SK-N-DZ (cell line): ENCODE measurements around the gene MGAT1.

Experiments
- DNase-seq: peaks from one replicate; pipeline ENCODE4 v3.0.0-alpha.2; 2015; ENCODE audit warnings: low spot score

MGAT1 gene

GRCh38 chr5:180824630-180825476, 22.2 kb upstream of the MGAT1 start:
- no peak for DNase-seq

GRCh38 chr5:180823940-180824629, 21.5 kb upstream of the MGAT1 start:
- DNase-seq: no peak

GRCh38 chr5:180823346-180823745, 20.7 kb upstream of the MGAT1 start:
- DNase-seq: no peak

GRCh38 chr5:180821538-180821937, 18.9 kb upstream of the MGAT1 start:
- no peak for DNase-seq

DNA sequence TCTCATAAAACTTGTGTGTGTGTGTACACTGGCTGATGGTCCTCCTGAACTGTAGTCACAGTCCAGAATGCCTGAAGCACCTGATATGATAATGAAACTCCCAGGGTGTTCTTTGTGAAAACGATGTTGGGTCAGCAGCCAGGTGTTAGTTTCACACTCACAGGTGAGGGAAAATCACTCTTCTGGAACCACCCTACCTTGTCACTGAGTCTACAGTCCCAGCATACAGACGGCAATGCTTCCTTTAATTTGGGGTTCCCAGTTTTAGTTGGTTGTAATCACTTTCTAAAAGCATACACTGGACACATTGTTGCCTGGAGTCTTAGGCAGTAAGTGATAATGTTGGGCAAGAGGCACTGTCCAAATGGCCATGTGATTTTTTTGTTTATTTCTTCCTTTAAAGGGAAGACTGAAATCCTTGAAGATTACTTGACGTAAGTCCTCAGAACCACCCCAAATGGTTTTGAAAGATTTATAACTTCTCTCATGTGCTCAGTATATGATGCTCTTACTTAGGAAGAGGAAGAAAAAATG, 18.2 kb upstream of the MGAT1 start:
- no peak for DNase-seq

- DNase-seq: no peak
These were observed 16.2 kb upstream of the MGAT1 start for GRCh38 chr5:180818677-180819341.

DNA sequence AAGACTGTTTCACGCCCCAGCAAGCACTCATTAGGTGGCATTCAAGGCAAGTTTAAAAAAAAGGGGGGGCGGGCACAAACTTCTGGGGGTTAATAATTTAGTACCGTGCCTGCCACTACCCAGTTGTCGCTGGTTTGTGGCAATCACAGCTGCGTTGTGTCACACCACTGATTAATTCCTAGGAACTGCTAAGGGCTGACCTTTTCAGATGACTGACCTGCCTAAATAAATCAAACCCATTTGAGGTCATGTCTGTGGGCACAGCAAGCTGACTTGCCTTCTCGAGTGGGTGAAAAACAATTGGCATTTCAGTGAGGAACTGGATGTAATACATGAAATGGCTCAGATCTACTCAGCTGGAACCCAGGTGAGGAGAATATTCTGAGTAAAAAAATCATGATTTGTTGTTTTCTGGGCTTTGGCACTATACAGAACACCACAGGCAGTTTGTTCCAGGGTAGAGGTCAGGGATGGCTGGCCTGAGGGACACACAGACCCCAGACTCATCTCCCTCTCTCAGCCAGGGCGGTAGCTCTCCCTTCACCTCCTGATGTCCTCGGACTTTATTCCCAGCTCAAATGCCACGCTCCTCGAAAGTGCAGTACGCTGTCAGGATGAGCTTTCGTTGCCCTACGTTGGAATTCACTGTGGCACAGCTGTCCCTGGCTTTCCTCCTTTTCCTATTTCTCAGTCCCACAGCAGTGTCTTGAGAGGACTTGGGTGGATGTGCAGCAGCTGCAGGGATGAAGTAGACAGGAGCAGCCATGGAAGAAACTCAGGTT, 15.5 kb upstream of the MGAT1 start:
- no peak for DNase-seq

DNA sequence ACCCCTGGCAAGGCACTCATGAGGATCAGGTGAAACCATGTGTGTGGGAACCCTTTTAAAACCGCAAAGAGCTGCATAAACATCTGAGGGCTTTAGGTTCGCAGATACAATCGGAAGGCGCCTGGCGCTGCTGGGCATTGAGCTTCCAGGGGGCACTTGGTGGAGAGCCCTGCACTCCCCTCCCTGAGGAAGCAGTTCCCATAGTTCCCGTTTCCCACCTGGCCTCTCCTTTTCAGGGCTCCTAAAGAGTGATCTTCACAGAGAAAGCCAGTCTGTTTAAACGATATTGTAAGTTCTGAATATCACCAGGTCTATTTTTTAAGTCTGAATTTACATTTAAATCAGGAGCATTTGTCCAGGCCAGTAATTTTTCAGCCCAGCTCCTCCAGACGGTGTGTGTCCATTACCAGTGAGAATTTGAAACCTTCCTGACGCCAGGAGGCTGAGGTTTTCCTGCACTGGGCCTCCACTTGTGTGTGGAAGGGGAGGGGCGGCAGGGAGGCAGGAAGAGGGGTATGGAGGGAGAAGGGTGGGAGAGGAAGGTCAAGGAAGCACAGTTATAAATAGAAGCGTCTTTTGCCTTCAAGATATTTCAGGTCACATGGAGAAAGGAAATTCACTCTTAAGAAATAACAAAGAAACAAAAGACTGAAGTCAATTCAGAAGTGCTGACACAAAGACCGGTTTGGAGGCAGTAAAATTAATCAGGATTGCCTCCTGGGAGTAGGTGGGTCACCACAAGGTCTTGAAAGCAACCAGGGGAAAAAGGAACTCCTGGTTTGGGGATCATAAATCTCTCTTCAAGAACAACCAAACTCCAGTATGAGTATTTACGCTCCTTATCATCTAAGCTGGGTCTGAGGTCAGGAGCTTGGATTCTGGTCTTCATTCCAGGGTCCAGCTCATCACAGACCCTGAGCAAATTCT, 14.3 kb upstream of the MGAT1 start:
- DNase-seq: no peak

GRCh38 chr5:180815293-180815917, 12.8 kb upstream of the MGAT1 start:
- no peak for DNase-seq

DNA sequence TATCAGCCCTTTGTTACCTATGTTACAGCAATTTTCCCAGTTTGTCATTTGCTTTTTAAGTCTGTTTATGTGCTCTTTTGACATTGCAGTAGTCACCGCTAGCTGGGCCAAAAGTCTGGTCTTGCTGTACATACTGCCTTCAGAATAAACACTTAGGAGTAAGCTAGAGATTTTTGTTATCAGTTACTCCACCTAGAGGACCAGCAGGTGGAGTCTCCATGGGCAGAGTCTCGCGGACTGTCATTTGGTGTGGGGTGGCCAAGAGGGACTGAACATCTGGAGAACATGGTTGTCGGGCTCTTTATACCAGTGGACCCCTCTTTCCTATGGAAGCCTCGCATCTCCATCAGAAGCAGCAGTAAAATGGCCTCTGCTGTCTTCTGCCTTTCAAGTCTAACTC, 10.8 kb upstream of the MGAT1 start:
- DNase-seq: no peak

DNA sequence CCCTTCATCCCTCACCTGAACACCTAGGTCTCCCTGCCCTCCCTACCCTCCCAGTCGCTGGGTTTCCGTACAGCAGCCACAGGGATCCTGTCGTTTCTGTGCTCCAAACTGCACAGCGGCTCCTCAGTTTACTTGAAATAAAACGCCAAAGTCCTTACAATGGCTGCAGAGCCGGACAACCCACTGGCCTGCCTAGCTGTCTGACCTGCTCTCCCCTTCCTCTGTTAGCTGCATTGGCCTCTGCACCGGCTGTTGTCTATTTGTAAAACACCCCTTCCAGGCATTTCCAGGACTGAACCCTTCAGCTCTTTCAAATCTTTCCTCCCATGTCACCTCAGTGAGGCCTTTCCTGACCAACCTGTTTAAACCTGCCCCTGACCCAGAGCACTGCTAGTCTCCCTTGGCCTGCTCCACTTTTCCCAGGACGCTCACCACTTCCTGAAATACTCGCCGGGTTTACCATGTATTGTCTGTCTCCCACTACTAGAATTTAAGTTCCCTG, 9.1 kb upstream of the MGAT1 start:
- DNase-seq: no peak

DNA sequence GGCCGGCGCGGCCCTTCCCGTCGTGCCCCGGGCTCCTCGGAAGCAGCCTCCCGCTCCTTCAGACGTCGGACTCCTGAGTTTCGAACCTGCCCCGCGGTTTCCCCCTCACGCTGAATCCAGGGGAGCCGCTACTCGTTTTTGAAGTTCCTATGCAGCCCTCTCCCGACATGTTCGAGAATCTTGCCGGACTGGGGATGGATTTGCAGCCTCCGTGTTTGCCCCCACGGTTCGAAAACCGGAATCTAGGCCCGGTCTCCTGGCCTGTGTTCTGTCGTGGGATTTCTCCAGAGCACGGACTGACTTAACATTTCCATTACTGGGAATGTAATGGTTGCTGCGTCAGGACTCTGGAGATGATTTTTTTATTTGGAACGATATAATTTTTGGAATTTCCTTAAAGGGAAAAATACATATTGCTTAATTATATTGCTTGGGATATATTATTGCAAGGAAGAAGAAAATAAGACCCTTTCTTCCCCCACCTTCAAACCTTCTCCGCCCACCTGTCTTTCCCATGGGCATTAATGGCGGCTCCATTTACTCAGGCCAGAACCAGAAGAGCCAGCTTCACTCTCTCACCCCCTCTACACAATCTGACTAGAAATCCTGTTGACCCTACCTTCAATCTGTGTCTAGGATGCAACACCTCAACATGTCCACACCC, 8.5 kb upstream of the MGAT1 start:
- DNase-seq: no peak

DNA sequence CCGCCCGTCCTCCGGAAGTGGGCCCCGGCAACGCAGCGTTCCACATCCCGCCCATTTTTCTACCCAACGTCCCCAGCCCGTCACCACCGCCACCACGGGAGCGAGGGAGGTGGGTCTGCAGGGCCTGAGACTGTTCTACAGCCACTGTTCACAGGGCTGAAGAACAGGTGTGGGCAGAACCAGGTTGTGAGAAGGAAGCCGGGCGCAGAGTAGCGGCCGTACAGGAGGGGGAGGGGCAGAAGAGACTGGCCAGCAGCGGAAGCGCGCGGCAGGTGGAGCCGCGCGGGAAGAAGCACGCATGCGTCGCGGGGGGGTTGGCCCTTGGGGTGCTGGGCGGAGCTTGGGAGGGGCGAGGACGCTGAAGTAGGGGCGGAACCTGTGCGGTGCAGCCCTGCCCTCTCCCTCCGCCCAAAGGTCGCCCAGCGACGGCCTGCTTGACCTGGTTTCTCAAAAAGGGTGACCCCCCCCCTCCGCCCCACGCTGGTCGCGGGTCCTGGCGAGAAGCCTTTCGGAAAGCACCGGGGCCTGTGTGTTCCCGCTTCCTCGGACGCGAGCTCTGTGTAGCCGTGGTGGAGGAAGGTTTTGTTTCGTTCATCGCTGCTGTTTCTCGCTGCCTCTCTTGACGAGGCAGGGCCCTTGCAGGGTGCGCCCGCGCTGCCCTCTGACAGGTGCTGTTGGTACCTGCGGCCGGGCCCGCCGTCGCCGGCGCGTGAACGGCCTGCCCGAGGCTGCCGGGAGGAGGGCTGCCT, 7.8 kb upstream of the MGAT1 start:
- DNase-seq: peak; percentile 94

GRCh38 chr5:180809403-180810209, 7.0 kb upstream of the MGAT1 start:
- peak; percentile 90 for DNase-seq

- peak; percentile 56 for DNase-seq
These were observed 5.9 kb upstream of the MGAT1 start for GRCh38 chr5:180808461-180809000.

- DNase-seq: no peak
These were observed 5.2 kb upstream of the MGAT1 start for GRCh38 chr5:180807654-180808414.
